Measurements from ENCODE around the gene KSR2.

- TF ChIP-seq CTCF (conservative IDR thresholded peaks at IDR 0.05; ENCODE audit: low read length) (no peak), EZH2phosphoT487 (IDR thresholded peaks at IDR 0.05; ENCODE audit: borderline replicate concordance, low read depth, low read length) (no peak)
Observed at GRCh38 chr12:117595751-117596150, 373.0 kb downstream of the KSR2 start.

Data from OCI-LY7 (cell line).